GM21825 (cell line): Measurements from ENCODE around the gene GAS1.

Experiments
- ATAC-seq: cut with Tn5 transposase; IDR thresholded peaks from one replicate; pipeline ENCODE4 v1.9.1; 2021; ENCODE audit warnings: mild to moderate bottlenecking, moderate library complexity; ENCODE audit not compliant: unreplicated experiment

Gene GAS1

DNA sequence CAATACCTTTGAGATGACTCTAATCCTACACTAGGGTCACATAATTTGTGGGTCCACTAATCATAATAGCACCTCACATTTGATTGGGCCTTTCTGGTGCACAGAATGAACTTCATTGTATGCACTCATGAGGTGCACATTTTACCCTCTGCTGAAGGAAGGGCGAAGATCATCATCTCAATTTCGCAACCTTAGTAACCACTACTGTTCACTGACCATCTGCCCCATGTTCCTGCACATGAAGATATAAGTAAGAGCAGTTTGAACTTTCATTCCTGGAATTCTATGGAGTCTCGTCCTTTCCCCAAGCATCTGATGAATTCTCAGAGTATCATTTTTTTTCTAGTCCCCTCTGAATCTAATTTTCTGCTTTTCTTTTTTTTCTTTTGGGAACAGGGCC is 21.2 kb downstream of the GAS1 start:
- ATAC-seq: no peak

DNA sequence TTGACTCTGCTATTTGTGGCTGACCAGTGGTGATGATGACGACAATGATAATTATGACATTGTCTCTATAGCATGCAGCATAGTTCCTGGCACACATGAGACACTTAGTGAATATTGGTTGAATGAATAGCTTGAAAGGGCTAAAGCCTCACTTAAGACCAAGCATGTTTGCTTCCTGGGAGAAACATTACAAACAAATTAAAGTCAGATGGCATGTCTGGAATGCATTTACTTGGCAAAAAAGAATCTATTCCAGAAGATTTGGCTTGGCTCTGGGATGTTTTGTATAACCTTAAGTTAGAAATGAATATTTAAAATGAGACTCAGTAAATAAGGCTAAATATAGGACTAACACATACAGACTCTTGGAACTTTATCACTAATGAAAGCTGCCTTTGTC is 21.6 kb downstream of the GAS1 start:
- no peak for ATAC-seq

DNA sequence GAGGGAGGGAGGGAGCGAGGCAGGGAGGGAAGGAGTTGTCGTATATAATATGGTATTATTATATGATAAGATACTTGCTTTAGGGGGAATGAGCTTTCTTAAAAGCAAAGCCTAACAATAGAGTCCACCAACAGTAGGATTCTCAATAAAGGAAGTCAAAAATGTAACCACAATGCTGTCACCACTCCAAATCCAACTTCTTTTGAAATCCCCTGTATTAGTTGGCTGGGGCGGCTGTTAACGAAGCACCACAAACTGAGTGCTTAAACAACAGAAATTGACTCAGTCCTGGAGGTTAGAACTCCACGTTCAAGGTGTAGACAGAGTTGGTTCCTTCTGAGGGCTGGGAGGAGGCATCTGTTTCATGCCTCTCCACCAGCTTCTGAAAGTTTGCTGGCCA is 23.1 kb downstream of the GAS1 start:
- ATAC-seq: no peak

DNA sequence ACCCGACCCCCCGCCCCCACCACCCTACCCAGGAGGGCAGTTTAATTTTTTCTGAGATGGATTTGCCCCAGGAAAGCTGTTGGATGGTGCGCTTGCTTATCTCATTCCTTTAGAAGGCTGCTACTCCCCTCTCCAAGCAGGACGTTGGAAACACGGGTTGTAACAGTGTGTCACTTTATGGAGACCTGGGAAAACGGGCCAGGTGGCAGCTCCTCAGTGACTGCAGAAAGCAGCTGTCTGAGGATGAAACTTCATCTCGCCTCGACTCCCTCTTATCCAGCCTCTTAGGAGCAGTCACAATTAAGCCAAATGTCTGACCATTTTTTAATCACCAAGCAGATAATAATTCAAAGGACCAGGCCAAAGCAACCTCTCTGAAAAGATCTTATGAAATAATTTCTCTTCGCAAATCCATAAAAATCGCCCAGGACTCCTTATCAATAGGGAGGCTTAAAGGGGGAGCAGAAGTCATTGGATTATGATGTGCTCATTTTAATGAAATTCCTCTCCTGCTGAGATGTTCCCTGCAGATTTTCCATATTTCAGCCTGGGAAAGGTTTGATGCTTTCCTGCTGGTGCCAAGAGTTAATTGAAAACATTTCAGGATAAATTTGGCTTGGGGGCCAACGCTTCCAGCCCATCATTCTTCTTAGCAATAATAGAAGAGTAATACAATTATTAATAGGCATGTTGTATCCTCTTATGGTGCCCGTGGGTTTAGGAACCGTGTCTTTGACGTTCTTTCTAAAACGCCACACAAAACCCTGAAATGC is 26.0 kb downstream of the GAS1 start:
- ATAC-seq: no peak

DNA sequence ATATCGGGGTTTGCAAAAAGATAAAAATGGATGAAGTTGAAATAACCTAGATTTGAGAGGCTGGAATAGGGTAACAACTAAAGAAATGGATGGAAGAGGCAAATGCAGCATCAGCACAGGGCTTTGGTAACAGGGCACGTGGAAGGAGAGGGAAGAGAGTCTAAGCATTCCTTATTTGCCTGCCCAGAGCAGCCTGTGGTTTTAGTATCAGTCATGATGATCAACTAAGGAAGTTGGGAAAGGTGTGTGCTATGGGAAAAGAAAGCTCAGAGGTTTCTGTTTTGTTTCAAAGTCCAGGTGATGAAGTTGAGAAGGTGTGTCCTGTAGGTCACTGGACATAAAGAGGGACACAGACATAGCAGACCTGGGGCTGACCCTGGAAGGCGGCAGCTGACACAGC is 28.8 kb downstream of the GAS1 start:
- no peak for ATAC-seq

DNA sequence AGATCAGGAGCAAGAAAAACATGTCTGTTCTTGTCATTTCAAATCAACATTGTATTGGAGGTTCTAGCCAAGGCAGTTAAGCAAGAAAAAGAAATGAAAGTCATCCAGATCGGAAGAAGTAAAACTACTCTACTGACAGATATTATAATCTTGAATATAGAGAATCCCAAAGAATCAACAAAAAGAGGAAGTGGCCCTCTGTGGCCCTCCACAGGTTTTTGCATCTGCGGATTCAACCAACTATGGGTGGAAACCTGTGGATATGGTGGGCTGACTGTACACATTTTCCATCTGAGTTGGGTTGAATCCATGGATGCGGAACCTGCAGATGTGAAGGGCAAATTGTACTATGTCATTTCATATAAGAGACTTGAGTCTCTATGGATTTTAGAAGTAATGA is 35.1 kb downstream of the GAS1 start:
- no peak for ATAC-seq

DNA sequence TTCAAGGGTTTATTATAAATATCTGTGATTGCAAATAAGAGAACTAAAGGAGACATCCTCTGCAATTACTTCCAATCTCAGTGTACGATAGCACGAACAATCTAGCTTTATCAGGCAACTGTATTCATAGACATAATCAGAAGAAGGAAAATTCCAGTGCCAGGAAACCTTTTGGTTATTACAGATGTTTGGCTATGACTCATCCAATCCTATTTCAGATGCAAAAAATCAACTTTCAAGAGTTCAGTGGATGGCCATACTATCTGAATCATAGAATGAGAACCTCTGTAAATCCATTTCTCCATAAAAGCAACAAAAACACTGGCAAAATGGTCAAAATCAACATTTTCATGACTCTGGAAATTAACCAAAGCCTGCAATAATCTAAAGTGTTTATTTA is 37.9 kb downstream of the GAS1 start:
- ATAC-seq: no peak

DNA sequence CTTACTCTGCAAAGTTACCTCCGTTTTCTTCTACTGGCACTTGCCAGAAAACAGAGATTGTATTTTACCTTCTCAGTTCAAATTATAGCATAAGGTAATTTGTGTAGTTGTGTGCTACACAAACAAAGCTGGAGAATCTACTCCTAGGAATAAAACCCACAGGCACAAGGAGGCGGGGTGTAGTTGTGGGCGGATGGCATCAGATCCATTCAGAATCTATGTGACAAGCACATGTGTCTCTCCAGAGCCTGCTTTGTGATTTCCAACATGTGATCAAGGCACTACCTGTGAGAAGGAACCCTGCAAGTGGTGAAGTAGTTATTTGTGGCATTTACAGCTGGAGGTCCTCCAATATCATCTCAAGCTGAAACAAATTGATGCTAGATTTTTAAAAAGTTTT is 39.0 kb downstream of the GAS1 start:
- no peak for ATAC-seq

DNA sequence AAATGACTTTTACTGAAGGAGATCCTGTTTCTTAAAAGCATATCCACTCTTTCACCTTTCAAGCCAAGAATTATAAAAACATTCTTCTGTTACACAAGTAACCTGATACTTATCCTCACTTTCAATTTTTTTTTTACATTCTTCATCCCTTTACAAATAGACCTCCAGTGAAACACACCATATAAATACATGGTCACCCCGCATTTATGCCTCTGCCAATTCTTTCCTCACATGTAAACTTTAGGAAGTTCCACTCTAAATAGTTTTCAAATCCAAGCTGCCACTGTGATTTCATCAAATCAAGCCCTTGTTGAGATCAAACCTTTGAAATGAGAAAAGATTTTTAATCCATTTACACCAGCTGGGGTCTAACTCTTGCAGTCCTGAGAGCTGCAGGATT is 40.0 kb downstream of the GAS1 start:
- no peak for ATAC-seq

DNA sequence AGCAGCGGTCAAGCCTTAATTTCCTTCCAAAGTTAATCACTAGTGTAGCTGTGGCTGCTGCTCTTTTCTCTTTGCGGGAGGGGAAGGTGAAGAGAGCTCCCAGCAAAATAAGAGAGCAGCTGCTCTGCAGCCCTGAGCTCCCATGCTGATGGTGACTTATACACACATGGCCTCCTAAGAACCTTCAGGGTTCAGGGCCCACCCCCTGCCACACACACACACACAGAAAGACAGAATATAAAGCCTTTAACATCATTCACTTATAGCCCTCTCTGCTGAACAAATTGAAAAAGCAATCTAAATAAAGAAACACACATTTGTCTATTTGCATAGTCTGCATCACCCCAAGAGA is 43.6 kb downstream of the GAS1 start:
- no peak for ATAC-seq

DNA sequence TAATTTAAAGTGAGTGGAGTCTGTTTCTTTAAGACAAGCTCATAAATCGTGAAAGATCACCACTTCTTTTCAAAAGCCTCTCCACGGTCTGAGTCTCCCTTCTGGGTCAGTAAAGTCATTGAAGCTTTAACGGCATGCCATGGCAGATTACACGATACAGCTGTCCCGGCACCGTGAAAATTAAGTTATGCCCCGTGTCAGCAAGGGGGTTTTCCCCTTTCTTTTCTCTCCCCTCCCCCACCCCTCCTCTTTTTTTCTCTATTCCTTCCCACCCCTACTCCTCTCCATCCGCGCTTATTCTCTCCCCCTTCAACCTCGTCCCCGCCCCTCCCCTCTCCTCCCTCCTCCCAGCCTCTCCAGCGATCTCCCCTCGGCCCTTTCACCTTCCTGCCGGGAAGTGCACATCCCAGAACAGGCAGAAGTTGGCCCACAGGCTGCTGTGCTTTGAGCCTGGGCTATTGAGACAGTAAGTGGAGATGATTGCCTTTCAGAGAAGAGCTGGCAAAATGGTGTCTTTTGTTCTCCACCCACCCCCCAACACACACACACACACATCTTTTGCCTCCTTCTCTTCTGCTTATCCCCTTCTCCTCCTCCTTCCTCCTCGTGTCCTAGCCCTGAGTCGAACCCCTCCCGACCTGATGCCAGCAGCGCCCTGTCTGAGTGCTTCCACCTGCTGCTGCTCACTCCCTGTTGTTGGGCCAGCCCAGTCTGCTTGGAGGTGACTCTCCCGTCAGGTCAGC is 44.1 kb downstream of the GAS1 start:
- no peak for ATAC-seq

DNA sequence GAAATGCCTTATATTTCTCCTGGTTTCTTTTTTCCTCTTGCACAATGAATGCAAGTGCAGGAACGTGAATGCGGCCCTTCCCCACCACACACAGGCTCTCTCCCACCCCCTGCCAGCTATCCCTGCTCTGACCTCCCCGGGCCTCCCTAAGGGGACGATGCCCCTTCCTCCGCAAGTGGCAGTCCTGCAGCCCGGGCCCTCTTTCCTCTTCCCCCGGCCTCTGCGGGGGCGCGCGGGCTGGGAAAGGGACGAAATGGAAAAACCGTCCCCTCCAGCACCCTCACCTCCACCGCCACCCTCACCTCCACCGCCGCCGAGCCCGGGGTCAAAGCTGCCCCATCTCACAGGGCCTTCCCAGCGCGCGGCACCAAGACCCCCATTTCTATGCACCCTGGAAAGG is 44.7 kb downstream of the GAS1 start:
- no peak for ATAC-seq

DNA sequence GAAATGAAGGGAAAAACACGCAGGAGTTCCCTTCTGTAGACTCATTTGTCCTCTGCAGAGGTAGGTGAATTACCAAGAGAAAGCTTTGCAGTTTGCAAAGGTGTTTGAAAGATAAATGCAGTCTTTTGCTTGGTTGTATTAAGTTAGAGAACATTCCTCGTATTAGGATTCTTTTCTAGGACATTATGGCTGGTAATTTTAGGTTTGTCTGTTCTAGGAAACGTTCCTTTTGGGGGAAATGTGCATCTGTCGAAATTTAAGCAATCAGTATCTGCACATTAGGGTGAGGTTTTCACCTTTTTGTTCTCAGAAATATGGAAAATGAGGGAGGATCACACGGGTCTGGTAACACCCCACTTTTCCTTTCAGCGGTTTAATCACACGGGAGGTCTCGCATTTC is 45.1 kb downstream of the GAS1 start:
- no peak for ATAC-seq

DNA sequence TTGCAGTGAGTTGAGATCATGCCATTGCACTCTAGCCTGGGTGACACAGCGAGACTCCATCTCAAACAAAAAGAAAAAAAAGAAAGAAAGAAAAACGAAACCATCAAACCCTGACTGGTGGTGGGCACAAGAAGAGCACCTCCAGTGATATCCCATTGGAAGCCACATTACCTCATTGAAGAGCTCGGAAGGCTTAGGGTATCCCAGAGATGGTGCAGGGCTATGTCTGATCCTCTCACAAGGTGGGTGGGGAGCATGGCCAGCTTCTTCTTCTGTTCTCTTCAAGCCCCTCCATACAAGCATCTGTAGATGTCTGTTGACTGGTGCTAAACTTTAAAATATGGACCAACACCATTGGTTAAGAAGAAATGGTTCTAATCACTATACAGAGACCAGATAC is 45.8 kb downstream of the GAS1 start:
- no peak for ATAC-seq
